RKO (cell line): ENCODE results near the gene DYNC1H1.

Experiments used
- DNase-seq: peaks from one replicate; pipeline ENCODE4 v3.0.0-alpha.2; 2016; ENCODE audit warnings: low spot score

The DYNC1H1 gene

GRCh38 chr14:101944451-101944850 lies 19.9 kb upstream of the DYNC1H1 start:
- DNase-seq, result no peak

GRCh38 chr14:101945171-101945570 lies 19.2 kb upstream of the DYNC1H1 start:
- no peak for DNase-seq

GRCh38 chr14:101947577-101947903 lies 16.8 kb upstream of the DYNC1H1 start:
- DNase-seq, result no peak

- DNase-seq, result peak; percentile 99
These were observed 16.3 kb upstream of the DYNC1H1 start for GRCh38 chr14:101947904-101948665.

GRCh38 chr14:101948666-101949216 lies 15.6 kb upstream of the DYNC1H1 start:
- DNase-seq, result no peak

- no peak for DNase-seq
These were observed 14.3 kb upstream of the DYNC1H1 start for GRCh38 chr14:101950100-101950499.

GRCh38 chr14:101950516-101951215 lies 13.7 kb upstream of the DYNC1H1 start:
- DNase-seq, result no peak

GRCh38 chr14:101953151-101953550 lies 11.2 kb upstream of the DYNC1H1 start:
- no peak for DNase-seq

GRCh38 chr14:101954501-101954900 lies 9.9 kb upstream of the DYNC1H1 start:
- no peak for DNase-seq

GRCh38 chr14:101955695-101956161 lies 8.6 kb upstream of the DYNC1H1 start:
- no peak for DNase-seq

GRCh38 chr14:101956179-101956885 lies 8.0 kb upstream of the DYNC1H1 start:
- no peak for DNase-seq

GRCh38 chr14:101957406-101958234 lies 6.8 kb upstream of the DYNC1H1 start:
- no peak for DNase-seq

GRCh38 chr14:101958418-101959180 lies 5.8 kb upstream of the DYNC1H1 start:
- DNase-seq, result no peak

- no peak for DNase-seq
These were observed 5.1 kb upstream of the DYNC1H1 start for GRCh38 chr14:101959277-101959676.

- no peak for DNase-seq
These were observed 4.1 kb upstream of the DYNC1H1 start for GRCh38 chr14:101960225-101960624.

GRCh38 chr14:101961011-101961721 lies 3.2 kb upstream of the DYNC1H1 start:
- DNase-seq, result peak; percentile 88

GRCh38 chr14:101961746-101962502 lies 2.4 kb upstream of the DYNC1H1 start:
- no peak for DNase-seq

- peak; percentile 63 for DNase-seq
These were observed 1.9 kb upstream of the DYNC1H1 start for GRCh38 chr14:101962503-101962874.

- DNase-seq, result no peak
These were observed 1.3 kb upstream of the DYNC1H1 start for GRCh38 chr14:101963052-101963451.
